HG02884 (cell line): ENCODE data around the gene POGLUT2.

Experiments
- ATAC-seq: cut with Tn5 transposase; IDR thresholded peaks from one replicate; pipeline ENCODE4 v1.9.1; 2021; ENCODE audit warnings: mild to moderate bottlenecking, moderate library complexity; ENCODE audit not compliant: unreplicated experiment

The POGLUT2 gene

GRCh38 chr13:102771298-102772041, 27.3 kb downstream of the POGLUT2 start:
- ATAC-seq, result no peak

- no peak for ATAC-seq
Measured at GRCh38 chr13:102770435-102770834, 28.3 kb downstream of the POGLUT2 start.

- no peak for ATAC-seq
Measured at GRCh38 chr13:102769679-102770078, 29.1 kb downstream of the POGLUT2 start.

- ATAC-seq, result no peak
Measured at GRCh38 chr13:102768909-102769308, 29.9 kb downstream of the POGLUT2 start.

- ATAC-seq, result no peak
Measured at GRCh38 chr13:102763741-102764140, 35.0 kb downstream of the POGLUT2 start.

GRCh38 chr13:102761071-102761470, 37.7 kb downstream of the POGLUT2 start:
- ATAC-seq, result no peak

GRCh38 chr13:102758842-102759241, 39.9 kb downstream of the POGLUT2 start:
- ATAC-seq, result no peak

- ATAC-seq, result no peak
Measured at GRCh38 chr13:102757006-102757405, 41.8 kb downstream of the POGLUT2 start.

GRCh38 chr13:102751886-102752285, 46.9 kb downstream of the POGLUT2 start:
- ATAC-seq, result no peak

- ATAC-seq, result no peak
Measured at GRCh38 chr13:102742506-102742905, 56.3 kb downstream of the POGLUT2 start.

GRCh38 chr13:102742101-102742500, 56.7 kb downstream of the POGLUT2 start:
- ATAC-seq, result no peak
